GM21717 (cell line): Measurements from ENCODE around the gene GATB.

Experiments used
- ATAC-seq: cut with Tn5 transposase; IDR thresholded peaks from one replicate; pipeline ENCODE4 v1.9.1; 2021; ENCODE audit warnings: mild to moderate bottlenecking, moderate library complexity; ENCODE audit not compliant: unreplicated experiment

The GATB gene

DNA sequence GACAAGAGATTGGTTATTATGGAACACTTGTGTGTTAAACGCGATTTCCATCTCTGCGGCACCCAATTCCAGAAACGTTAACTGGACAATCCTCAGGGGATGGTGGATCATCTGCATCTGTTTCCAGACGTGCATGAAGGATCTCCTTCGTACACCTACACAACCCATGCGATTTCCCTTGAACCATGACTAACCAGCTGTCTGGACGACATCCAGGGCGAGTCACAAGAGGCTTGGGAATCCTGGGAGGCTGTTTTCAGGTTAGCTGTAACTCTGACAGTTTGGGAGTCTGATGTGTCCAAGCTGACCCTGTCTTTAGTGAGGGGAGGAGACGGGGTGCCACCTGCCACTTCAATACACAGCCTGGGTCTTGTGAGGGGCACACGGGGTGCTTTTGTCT, 84.5 kb downstream of the GATB start:
- no peak for ATAC-seq

DNA sequence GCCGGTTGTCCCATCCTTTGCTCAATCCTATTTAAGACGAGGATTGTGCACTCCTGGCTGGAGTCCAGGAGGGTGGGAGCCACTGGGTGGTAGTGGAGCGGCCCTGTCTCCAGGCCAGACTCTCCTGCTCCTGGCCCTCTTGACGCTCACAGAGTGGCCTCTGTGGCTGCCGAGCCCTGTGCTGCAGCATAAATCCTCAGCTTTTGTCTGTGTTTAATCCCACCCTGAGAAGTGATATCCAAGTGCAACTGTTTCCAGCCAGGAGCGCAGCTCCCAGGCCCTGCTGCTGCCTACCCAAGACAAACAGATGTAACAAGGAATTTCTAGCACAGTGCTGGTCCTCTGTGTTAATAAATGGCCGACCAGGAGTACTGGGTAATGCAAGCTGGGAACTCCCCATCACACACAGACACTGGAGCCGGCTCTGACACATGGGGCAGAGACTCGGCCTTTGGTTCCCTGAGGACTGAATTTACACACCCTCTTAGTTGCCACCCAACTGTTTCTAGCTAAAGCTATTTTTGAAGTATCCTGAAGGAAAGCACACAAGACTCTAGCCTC, 85.3 kb downstream of the GATB start:
- ATAC-seq = no peak

DNA sequence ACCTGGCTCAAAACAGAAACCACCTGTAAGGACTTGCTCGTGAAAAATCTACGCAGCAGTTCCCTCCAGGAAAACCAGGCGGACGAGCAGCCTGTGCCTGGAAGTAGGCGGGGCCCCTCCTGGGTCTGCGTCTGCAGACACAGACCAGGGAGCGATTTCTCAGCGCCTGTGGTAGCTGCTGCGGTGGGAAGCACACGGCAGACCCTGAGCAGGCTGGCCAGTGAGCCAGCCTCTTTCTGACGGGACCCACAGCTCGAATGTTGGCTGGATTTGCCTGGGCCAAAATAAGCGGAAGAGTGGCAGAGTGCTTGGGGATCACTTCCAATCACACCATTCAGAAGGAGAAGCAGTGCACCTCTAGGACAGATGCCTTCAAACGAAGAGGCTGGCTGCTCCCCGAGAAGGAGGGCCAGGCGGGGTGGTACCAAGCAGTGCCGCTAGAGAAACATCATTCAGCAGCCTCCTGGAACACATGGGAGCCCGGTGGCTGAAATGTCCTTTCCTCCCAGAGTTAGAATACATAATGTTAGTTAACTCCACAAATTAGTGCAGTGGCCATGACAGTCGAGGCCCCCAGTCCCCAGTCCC, 85.9 kb downstream of the GATB start:
- ATAC-seq = no peak

DNA sequence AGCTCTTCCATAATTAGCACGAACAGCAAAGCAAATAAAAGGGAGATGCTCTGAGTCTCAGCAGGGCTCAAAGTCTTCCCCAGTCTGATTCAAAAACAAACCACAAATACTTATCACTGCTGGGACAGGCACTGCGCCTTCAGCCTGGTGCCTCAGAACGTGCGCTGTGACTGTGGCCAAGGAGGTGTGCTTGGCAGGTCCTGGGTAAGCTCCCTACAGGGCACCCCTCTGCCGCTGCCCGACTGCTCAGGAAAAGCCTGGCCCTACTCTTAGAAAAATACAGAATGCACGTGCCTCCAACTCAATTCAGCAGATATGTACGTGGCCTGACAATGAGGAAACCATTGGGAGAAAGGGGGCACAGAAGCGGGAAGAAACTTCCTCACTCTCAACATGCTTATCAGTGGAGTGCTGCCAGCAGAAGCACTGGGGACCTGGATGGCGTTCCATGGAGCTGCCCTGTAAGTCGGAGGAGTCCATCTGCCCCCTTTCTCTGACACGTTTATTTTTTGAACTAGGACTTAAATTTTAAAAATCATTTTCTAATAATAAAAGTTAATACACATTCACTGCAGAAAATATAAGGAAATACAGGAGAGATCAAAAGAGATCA, 86.8 kb downstream of the GATB start:
- ATAC-seq = no peak

DNA sequence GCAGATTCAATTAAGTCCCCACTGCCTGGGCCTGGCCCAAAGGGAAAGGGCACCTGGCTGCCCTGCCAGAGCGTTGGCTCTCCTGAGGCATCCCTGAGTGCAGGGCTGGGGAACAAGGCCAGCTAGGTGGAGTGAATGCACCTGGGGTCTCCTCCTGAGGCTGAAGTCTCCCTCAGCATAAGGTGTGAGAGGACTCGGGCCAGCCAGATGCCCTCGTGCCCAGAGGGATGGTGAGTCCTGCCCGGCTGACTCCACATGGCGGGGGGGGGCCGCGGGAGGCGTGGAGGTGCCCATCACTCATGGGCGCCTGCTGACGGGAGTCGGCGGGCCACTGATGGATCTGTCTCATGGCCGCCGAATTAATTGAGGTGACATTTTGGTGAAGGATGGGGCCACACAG, 87.8 kb downstream of the GATB start:
- no peak for ATAC-seq

DNA sequence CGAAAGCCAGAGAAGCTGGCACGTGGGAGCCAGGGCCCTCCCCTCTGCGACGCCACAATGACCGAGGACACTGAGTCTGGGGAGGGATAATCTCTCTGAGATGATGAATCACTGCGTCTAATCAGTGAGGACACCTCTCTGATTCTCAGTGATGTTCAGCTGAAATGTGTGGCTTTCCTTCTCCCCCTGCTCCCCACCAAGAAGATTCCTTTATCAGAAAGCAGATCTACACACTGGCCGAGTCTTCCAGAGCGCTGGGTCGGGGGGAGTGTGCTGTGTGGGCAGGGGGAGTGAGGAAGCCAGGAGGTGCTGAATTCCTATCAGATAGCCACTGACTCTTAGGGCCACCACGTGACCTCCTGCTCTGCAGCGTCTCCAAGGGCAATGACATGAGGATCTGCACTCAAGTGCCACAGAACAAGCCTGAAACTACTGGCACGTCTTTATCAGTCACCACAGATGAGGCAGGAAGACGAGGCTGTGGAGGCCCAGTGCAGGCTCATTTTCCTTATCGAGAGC, 89.2 kb downstream of the GATB start:
- ATAC-seq = no peak

DNA sequence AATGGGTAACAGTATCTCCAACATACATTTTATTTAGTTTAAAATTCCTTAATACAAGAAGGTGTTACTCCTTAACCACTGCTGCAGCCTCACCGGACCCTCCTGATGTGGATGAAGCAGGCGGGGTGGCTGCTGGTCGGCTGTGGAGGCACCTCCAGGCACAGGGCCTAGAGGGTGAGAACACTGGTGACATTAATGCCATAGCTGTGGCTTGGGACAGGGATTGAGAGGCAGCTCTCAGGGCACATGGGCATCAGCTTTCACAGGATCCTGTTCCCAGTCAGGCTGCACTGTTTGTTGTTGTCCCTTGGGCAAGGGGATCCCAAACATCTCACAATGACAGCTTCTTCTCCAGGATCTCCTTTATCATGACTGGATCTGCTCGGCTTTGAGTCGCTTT, 90.0 kb downstream of the GATB start:
- ATAC-seq = no peak

DNA sequence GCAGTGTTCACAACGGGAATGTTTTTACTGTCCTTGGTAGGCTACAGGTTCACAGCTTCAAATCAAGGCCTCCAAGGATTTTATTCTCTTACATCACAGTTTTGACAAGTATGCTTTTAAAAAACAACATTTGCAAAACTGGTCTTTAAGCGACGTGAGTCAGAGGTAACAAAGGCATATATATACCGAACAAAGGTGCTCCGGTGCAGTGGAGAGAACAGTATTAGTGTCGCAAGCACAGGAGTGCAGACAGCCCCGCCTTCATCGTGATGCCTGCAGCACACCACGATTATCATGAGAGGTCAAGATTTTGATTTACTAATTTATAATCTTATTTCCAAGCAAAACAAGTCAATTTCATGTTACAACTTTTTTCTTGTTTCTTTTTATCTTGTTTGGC, 90.8 kb downstream of the GATB start:
- no peak for ATAC-seq

DNA sequence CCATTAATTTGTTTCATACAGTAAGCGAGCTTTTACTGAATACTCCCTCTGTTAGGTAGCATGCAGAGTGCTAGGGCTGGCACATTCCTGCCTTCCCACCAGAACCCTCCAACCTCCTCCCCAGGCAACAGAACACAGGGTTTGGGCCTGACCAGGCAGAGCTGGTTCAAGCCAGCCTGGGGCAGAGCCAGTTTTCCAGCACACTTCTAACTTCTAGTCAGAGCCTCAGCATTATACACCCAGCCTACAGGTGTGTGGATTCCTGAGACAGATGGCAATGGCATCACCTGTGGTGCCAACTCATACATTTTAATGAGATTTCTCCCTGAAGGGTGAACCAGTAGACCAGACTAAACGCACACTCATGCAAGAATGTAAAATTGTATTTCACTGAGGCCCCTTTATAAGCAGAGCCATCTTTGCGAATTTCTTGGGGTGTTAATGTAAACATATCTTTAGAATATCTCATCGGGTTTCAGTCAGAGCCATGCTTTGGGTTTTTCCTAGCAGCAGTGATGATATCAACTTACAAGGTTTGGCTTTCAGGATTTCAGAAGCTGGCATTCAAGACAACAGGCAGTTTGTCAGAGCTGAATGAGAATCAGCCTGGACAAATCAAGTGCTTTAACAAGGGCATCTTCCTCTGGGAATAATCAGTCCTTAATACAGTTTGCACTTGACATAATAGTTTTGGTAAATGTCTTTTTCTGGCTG, 92.0 kb downstream of the GATB start:
- ATAC-seq = no peak

DNA sequence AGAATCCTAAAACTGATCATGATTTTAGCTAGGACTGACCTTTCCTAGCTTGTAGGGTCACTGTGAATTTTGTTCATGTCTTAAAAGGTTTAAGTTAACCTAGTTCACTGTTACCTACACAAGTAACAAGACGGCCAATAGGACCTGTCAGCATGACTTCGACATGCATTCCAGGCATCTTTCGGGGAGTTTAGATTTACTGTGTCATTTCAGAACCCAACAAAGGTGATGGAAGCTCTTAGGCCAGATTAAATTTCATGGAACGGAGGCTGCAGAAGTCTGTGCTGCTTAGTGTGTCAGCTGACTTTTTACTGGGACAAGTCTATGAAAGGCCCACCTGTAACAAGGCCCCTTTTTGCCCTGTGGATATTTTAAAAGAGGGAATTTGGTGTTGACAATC, 93.1 kb downstream of the GATB start:
- no peak for ATAC-seq

DNA sequence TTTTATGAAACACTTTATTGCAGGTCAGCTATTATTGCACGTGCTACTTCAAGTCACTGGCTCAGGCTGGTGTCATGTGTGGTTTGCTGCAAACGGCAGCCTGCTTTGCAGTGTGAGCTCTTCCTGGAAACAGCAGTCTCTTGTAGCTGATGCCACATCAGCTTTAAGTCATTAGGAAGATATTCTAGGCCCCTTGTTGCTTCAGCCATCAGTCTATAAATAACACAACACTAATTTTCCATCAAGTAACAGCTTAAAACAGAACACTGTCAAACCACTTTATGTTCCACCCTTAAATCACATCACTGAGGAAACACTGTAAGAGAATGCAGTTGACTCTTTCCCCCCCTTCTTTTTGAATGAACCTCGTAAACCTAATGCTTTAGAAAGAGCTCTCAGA, 93.8 kb downstream of the GATB start:
- ATAC-seq = no peak

DNA sequence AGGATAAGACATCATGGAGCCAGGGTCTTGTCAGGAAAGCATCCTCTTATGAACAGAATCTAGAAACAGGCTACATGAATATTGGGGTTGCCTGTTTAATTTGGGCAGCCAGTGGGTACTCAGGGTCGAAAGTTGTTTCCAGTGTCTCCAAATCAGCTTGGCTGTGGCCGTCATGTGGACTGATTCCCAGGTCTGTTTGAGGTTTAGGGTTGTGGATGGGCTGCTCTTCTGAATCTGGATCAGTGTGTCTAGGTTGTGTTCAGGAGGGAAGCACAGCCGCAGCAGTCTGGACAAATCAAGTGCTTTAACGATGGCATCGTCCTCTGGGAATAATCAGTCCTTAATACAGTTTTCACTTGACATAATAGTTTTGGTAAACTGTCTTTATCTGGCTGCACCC, 94.3 kb downstream of the GATB start:
- ATAC-seq = no peak

DNA sequence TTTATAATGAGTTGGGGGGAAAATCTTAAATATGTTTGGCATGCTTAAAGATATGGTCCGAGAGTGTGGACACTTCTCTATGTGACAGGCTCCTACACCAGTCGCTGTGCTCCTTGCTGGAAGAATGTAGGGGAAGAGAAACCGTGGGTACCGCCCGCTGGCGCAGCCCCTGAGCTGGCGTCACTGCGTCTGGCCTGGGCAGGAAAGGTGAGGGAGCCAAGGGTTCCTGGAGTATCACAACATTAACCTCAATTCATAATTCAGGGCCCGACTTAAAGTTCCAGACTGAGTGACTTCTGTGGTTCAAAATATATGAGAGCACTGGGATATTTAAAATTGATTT, 95.1 kb downstream of the GATB start:
- ATAC-seq = no peak

DNA sequence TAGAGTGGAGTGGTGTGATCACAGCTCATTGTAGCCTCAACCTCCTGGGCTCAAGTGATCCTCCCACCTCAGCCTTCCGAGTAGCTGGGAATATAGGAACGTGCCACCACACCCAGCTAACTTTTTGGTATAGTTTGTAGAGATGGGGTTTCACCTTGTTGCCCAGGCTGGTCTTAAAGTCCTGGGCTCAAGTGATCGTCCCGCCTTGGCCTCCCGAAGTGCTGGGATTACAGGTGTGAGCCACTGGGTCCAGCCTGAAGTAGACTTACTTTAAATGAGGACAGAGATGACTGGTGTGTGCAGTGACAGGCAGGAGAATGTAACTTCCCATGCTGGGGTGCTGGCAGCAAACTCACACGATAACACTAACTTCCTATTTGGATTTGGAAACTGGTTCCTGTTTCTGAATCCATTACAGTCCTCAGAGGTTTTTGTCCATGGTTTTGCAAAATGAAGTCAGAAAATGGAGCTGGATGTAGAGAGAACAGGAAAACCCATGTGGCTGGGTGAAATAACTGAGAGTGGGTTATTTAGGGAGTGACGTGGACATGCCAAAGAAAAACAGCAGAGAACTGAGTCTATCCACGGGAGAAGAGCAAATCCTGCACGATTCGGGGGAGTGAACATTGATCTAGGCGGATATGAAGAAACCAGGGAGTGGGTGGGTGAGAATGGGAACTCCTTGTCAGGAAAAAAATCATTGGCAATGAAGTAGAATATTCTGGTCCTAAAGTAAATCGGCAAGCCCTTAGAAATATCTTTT, 95.6 kb downstream of the GATB start:
- no peak for ATAC-seq

DNA sequence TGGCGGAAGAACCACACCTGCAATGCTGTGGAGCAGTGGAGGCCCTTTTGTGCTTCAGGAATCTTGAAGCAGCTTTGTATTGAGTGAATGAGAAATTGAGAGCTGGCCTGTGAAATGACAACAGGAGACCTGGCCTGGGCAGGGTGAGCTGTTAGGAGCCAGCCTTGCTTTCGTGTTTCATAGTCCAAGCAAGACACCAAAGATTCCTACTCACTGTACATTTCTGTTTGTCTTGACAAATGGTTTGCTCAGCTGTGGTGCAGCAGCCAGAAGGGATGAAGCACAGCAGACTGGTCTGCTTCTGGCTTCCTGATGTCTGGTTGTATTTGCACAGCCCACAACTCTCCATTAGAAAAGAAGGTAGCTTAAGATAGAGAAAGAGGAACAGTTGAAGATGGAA, 96.5 kb downstream of the GATB start:
- ATAC-seq = no peak

DNA sequence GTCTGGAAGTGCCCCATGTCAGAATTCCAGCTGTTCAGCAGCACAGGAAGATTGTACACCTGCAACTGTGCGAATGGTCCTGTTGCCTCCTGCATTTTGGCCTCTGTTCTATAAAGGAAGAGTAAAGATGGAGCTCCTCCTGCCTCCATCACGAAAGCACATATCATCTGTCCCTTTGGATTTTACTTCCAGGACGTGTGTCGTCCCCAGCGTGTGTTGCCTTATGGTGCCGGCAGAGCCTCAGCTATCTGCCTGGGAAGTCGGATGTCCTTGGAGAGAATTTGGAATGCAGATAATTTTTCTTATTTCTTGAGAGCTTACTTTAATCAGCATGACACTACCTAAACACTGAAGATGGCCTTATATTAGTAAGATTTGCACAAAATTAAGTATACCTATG, 97.7 kb downstream of the GATB start:
- no peak for ATAC-seq

DNA sequence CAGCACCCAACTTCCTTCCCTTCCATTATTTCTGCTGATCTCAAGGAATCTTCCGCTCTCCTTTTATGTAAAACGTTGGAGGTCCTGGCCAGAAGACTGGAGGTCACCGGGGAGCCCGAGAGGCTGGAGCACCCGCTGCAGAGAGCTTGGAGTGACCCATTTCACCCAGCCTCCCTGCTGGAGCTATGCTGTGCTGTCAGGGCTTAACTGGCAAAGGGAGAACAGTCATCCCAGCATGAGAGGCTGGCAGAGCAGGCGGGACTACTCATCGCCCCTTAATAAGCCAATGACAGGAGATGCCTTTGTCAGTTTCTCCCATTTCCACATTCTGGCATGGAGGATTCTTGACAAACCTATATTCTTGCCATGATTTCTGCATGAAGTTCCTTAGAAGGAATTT, 98.9 kb downstream of the GATB start:
- no peak for ATAC-seq

DNA sequence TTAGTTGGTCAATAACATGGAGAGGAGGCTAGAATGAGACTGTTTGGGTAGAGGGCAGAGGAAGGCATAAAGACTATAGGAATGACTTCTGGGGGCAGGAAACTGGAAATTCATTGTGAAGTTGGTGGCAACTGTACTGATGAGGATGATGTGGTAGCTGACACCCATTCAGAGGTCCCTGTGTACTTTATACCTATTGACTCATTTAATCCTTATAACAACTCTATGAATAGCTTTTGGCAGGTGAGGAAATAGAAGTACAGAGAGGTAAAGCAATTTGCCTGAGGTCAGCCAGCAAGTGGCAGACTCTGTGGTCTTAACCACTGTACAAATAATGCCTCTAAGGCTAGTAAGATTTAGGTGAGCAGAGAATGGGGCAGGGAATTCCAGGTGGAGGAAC, 100.1 kb downstream of the GATB start:
- no peak for ATAC-seq

DNA sequence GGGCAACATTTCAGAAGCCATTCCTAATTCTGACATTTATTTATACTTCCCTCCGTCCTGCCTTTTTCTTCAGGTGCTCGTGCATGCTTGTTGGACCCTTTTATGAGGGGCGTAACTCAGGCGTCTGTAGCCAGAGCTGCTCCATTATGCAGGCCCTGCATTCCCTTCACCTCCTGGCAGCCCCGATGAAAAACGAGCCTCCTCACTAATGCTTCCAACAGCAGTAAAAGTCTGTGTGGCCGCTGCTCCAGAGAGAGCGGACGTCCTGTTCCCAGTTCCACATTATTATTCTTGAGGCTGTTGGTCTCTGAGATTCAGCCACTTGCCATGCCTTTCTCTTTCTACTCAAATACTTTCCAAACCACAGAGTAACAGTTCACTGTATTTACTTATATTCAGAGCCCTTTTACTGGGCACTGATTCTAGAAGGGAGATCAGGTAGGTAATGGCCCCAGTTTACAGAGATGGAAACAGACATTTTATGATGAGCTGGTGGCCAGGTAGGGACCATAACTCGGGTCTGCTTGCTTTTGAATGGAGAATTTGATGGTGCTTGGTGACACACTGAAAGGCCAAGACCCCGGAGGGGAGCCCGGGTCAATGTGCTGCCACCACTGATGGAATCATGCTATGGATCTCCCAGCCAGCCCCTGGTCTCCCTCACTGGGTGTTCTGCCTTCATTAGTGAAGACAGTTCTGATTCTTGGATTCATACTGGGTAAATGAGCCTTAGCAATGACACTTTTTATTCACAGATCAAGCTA, 101.0 kb downstream of the GATB start:
- no peak for ATAC-seq

DNA sequence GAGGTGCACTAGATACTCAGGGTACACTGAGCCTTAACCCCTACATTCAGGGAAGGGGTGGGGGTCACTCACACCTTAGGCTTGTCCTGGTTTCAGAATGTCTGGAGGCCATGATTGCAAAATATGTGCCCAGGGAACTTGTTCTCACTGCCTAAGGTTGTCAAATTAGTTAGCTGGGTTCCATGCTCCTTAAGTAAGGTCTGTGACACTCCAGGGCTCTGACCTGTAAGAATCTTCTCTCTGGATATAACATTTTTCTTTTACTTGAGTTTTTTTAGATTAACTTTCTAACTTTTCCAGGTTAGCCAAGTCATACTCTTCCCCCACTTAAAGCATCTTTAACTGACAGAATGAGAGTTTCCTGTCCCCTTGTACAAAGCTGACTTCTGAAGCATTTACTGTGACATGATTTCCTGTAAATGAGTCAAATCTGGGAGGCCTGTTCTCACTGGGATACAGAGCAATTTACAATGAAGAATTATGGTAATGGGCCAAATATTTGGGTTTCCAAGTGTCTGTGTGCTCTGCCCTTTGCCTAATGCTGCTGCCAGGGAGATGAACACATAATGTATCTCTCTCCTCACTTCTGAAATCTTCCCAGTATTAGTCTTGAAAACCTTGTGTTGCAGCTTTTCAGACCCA, 101.7 kb downstream of the GATB start:
- ATAC-seq = no peak
